SK-N-SH (cell line): ENCODE data around the gene PCSK6. TPM values are rescaled to one million over a fixed set of nuclear protein-coding genes. Genes with fewer than 3 reads are reported as not detected.
A peak's percentile ranks its signal among the peaks of the same experiment; 100 is the strongest.

ENCODE experiments used
- CTCF ChIA-PET: fragments of 300-600, 350-600 bp; formaldehyde crosslinking; extraction: SDS; loops from one replicate; lab custom pipeline; 2021; lab: Yijun Ruan, JAX
- POLR2A ChIA-PET: fragments of 350-600 bp; sonication (Branson Sonifier 250); formaldehyde crosslinking; extraction: SDS; loops from one replicate; lab custom pipeline; 2020; ENCODE audit warnings: antibody characterized with exemption, inconsistent platforms; lab: Yijun Ruan, JAX
- DNase-seq: peaks from one replicate; pipeline ENCODE4 v3.0.0; 2012
- H2AFZ ChIP-seq: fragments of 200-600 bp; sonication (generic); 2 replicates; pipeline ENCODE4 v1.8.1; 2016; ENCODE audit warnings: antibody characterized with exemption, mild to moderate bottlenecking, low read depth
- H3F3A ChIP-seq: fragments of 200-600 bp; sonication (generic); replicated peaks from 2 replicates; pipeline ENCODE3; 2016; ENCODE audit warnings: antibody characterized with exemption, mild to moderate bottlenecking; ENCODE audit not compliant: insufficient read depth
- H3K27ac ChIP-seq, 2 experiments: fragments of 200-500 bp in 1 of 2; fragments of 200-600 bp in 1 of 2; sonication (Bioruptor generic) in 1 of 2; sonication (generic), shearing (Covaris generic) in 1 of 2; 2 replicates each; pipeline versions ENCODE4 v1.5.1 to v1.6.1; 2014 to 2016; ENCODE audit warnings: low read depth in 2 of 2, inconsistent platforms in 1 of 2, low read length in 1 of 2, mild to moderate bottlenecking in 1 of 2, mixed read lengths in 1 of 2
- H3K27me3 ChIP-seq: fragments of 200-600 bp; sonication (generic), shearing (Covaris generic); 2 replicates; pipeline ENCODE4 v1.6.1; 2016; ENCODE audit warnings: mixed run types; ENCODE audit not compliant: insufficient read depth
- H3K36me3 ChIP-seq, 2 experiments: fragments of 200-500 bp in 1 of 2; fragments of 200-600 bp in 1 of 2; sonication (Bioruptor generic) in 1 of 2; sonication (generic) in 1 of 2; replicated peaks in 1 of 2; 2 replicates each; pipeline versions ENCODE3 to v1.5.1; 2014 to 2016; ENCODE audit warnings: low read length in 1 of 2, mild to moderate bottlenecking in 1 of 2; ENCODE audit not compliant: insufficient read depth in 2 of 2, control insufficient read depth in 1 of 2
- H3K4me1 ChIP-seq, 2 experiments: fragments of 200-500 bp in 1 of 2; fragments of 200-600 bp in 1 of 2; sonication (Bioruptor generic) in 1 of 2; sonication (generic), shearing (Covaris generic) in 1 of 2; 2 replicates each; pipeline versions ENCODE4 v1.5.1 to v1.6.1; 2014 to 2016; ENCODE audit warnings: low read depth in 1 of 2, low read length in 1 of 2, mixed run types in 1 of 2; ENCODE audit not compliant: insufficient read depth in 2 of 2, control insufficient read depth in 1 of 2
- H3K4me2 ChIP-seq: fragments of 200-600 bp; sonication (generic), shearing (Covaris generic); 2 replicates; pipeline ENCODE4 v1.6.1; 2017; ENCODE audit warnings: mixed run types
- H3K4me3 ChIP-seq, 2 experiments: fragments of 200-500 bp in 1 of 2; fragments of 200-600 bp in 1 of 2; sonication (Bioruptor generic) in 1 of 2; sonication (generic), shearing (Covaris generic) in 1 of 2; 2 replicates each; pipeline versions ENCODE4 v1.5.1 to v1.8.1; 2014 to 2016; ENCODE audit warnings: low read depth in 2 of 2, inconsistent platforms in 1 of 2, low read length in 1 of 2, mild to moderate bottlenecking in 1 of 2, mixed read lengths in 1 of 2, moderate library complexity in 1 of 2
- H3K79me2 ChIP-seq: fragments of 200-600 bp; sonication (generic); 2 replicates; pipeline ENCODE4 v1.8.1; 2017; ENCODE audit warnings: mild to moderate bottlenecking; ENCODE audit not compliant: insufficient read depth
- H3K9ac ChIP-seq: fragments of 200-600 bp; sonication (generic); 2 replicates; pipeline ENCODE4 v1.6.1; 2017; ENCODE audit warnings: mixed run types
- H3K9me2 ChIP-seq: fragments of 200-600 bp; sonication (generic); 2 replicates; pipeline ENCODE4 v1.6.1; 2017; ENCODE audit warnings: mixed run types
- H3K9me3 ChIP-seq: fragments of 200-600 bp; sonication (generic); 2 replicates; pipeline ENCODE4 v1.6.1; 2017; ENCODE audit warnings: mixed run types, mild to moderate bottlenecking, moderate library complexity
- H4K20me1 ChIP-seq: fragments of 200-600 bp; sonication (generic); 2 replicates; pipeline ENCODE4 v1.6.1; 2017; ENCODE audit warnings: mild to moderate bottlenecking, mixed run types; ENCODE audit not compliant: insufficient read depth
- ELF1 ChIP-seq: IDR thresholded peaks from 2 replicates; pipeline ENCODE4 v1.4.0; 2012
- EZH2phosphoT487 ChIP-seq: fragments of 200-600 bp; sonication (generic); IDR thresholded peaks from 2 replicates; pipeline ENCODE4 v1.6.1; 2017; ENCODE audit warnings: low read depth, mixed run types, mild to moderate bottlenecking, antibody characterized with exemption, moderate library complexity, borderline replicate concordance
- JUND ChIP-seq: IDR thresholded peaks from 2 replicates; pipeline ENCODE4 v1.4.0; 2012
- MAX ChIP-seq: IDR thresholded peaks from 2 replicates; pipeline ENCODE4 v1.4.0; 2012; ENCODE audit warnings: low read depth
- MXI1 ChIP-seq: IDR thresholded peaks from 2 replicates; pipeline ENCODE4 v1.6.1; 2012; ENCODE audit warnings: mild to moderate bottlenecking, low read depth, low read length, improper control_type of control experiment
- NFIC ChIP-seq: IDR thresholded peaks from 2 replicates; pipeline ENCODE4 v1.4.0; 2012; ENCODE audit warnings: borderline replicate concordance
- NRF1 ChIP-seq: IDR thresholded peaks from 2 replicates; pipeline ENCODE4 v1.6.1; 2012; ENCODE audit warnings: low read depth, mild to moderate bottlenecking, low read length
- RAD21 ChIP-seq: IDR thresholded peaks from 2 replicates; pipeline ENCODE4 v1.6.1; 2012; ENCODE audit warnings: mild to moderate bottlenecking, low read length
- RCOR1 ChIP-seq: fragments of 150-350 bp; IDR thresholded peaks from 2 replicates; pipeline ENCODE4 v1.6.1; 2017; ENCODE audit warnings: antibody characterized with exemption, low read length
- REST ChIP-seq: IDR thresholded peaks from 2 replicates; pipeline ENCODE4 v1.6.1; 2012; ENCODE audit warnings: mild to moderate bottlenecking, low read depth, low read length, moderate library complexity
- RXRA ChIP-seq: IDR thresholded peaks from 2 replicates; pipeline ENCODE4 v1.4.0; 2012; ENCODE audit warnings: low read depth, mild to moderate bottlenecking, borderline replicate concordance
- SIN3A ChIP-seq: IDR thresholded peaks from 2 replicates; pipeline ENCODE4 v1.6.1; 2012; ENCODE audit warnings: low read depth, mild to moderate bottlenecking, low read length, moderate library complexity, borderline replicate concordance
- SMC3 ChIP-seq: IDR thresholded peaks from 2 replicates; pipeline ENCODE4 v1.6.1; 2012; ENCODE audit warnings: low read depth, low read length, improper control_type of control experiment
- TAF1 ChIP-seq: IDR thresholded peaks from 2 replicates; pipeline ENCODE4 v1.6.1; 2012; ENCODE audit warnings: low read depth, mild to moderate bottlenecking, low read length, moderate library complexity, borderline replicate concordance
- TEAD4 ChIP-seq: IDR thresholded peaks from 2 replicates; pipeline ENCODE4 v1.4.0; 2012; ENCODE audit warnings: mild to moderate bottlenecking, borderline replicate concordance; ENCODE audit not compliant: insufficient read depth
- YY1 ChIP-seq: IDR thresholded peaks from 2 replicates; pipeline ENCODE4 v1.4.0; 2012; ENCODE audit warnings: low read depth, mild to moderate bottlenecking
- WGBS: methylation state at CpG from one replicate; pipeline ENCODE4 v1.1.6; 2017; ENCODE audit warnings: low lambda C conversion rate; 5-methylcytosine and 5-hydroxymethylcytosine counted together
- polyA plus RNA-seq, 3 experiments: library from polyadenylated mRNA; depleted of rRNA; stranded (reverse); fragments of >200 nt; gene quantifications; 2 replicates each; pipeline ENCODE4 v1.2.3, GENCODE V29; 2012
- TF ChIP-seq, protein P1 (sequence below): IDR thresholded peaks from 2 replicates; pipeline ENCODE4 v1.4.0; 2012; ENCODE audit warnings: low read depth, borderline replicate concordance
- TF ChIP-seq, protein P2 (sequence below): fragments of 200-600 bp; sonication (generic); IDR thresholded peaks from 2 replicates; pipeline ENCODE4 v1.6.1; 2017; ENCODE audit warnings: antibody characterized with exemption, mild to moderate bottlenecking, moderate library complexity
- TF ChIP-seq, protein P3 (sequence below): IDR thresholded peaks from 2 replicates; pipeline ENCODE4 v1.4.0; 2012; ENCODE audit warnings: low read depth, borderline replicate concordance

Gene PCSK6
- polyA plus RNA-seq, 1 of the 3 experiments (the other 2 are of a cell fraction), result 0.03 TPM

DNA sequence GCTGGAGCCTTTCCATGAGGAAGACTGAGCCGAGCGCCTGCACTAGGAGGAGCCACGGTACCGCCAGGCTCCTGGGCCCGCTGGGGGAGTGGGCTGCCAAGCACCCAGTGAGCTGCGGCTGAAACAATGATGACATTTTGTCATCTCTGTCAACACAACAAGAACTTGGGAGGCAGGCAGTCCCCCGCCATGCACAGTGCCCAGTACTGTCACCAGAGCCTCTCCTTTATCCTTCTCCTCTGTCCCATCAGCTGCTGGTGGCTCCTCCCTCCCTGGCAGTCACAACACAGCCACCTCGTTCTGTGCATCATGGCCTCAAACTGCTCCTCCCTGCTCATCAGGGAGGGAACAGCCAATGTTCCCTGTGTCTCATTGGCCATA is 34.0 kb upstream of the PCSK6 start:
- no peak overlapping the region for H3K9ac ChIP-seq
- no peak overlapping the region for H3K27ac ChIP-seq
- peak; percentile 9 for DNase-seq
- H3F3A ChIP-seq, result no peaks in the 10 kb centered on the region
- H2AFZ ChIP-seq, result no peak overlapping the region
- H3K9me3 ChIP-seq, result no peaks in the 10 kb centered on the region
- no peaks in the 10 kb centered on the region for H3K36me3 ChIP-seq
- ChIA-PET CTCF (interaction anchor here (0.9 to 1.1 kb wide), 2 partner anchors 10 to 31 kb away, joined by 3 read pairs; no protein-coding TSS in a partner anchor), POLR2A (no interaction called here)
- H4K20me1 ChIP-seq, result no peaks in the 10 kb centered on the region
- H3K9me2 ChIP-seq, result no peaks in the 10 kb centered on the region
- H3K4me3 ChIP-seq, result no peak overlapping the region
- peaks cover 0 to 2% of the 10 kb centered on the region in 2 experiments; a peak in 1 of 4 replicates for H3K4me1 ChIP-seq
- H3K27me3 ChIP-seq, result no peaks in the 10 kb centered on the region
- H3K4me2 ChIP-seq, result no peak overlapping the region
- WGBS, result 17% methylated on average over 2 of the region's 8 CpGs
- TF ChIP-seq NFIC (no peak), MAX (no peak), RXRA (no peak), SIN3A (no peak), YY1 (no peak), JUND (no peak), SMC3 (no peak), RCOR1 (no peak), REST (no peak), MXI1 (no peak), ELF1 (no peak), EZH2phosphoT487 (no peak), NRF1 (no peak), TAF1 (no peak), RAD21 (no peak), TEAD4 (no peak)
- TF ChIP-seq, protein P1, sequence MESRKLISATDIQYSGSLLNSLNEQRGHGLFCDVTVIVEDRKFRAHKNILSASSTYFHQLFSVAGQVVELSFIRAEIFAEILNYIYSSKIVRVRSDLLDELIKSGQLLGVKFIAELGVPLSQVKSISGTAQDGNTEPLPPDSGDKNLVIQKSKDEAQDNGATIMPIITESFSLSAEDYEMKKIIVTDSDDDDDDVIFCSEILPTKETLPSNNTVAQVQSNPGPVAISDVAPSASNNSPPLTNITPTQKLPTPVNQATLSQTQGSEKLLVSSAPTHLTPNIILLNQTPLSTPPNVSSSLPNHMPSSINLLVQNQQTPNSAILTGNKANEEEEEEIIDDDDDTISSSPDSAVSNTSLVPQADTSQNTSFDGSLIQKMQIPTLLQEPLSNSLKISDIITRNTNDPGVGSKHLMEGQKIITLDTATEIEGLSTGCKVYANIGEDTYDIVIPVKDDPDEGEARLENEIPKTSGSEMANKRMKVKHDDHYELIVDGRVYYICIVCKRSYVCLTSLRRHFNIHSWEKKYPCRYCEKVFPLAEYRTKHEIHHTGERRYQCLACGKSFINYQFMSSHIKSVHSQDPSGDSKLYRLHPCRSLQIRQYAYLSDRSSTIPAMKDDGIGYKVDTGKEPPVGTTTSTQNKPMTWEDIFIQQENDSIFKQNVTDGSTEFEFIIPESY, result no peak
- TF ChIP-seq, protein P2, sequence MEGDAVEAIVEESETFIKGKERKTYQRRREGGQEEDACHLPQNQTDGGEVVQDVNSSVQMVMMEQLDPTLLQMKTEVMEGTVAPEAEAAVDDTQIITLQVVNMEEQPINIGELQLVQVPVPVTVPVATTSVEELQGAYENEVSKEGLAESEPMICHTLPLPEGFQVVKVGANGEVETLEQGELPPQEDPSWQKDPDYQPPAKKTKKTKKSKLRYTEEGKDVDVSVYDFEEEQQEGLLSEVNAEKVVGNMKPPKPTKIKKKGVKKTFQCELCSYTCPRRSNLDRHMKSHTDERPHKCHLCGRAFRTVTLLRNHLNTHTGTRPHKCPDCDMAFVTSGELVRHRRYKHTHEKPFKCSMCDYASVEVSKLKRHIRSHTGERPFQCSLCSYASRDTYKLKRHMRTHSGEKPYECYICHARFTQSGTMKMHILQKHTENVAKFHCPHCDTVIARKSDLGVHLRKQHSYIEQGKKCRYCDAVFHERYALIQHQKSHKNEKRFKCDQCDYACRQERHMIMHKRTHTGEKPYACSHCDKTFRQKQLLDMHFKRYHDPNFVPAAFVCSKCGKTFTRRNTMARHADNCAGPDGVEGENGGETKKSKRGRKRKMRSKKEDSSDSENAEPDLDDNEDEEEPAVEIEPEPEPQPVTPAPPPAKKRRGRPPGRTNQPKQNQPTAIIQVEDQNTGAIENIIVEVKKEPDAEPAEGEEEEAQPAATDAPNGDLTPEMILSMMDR, result no peak
- TF ChIP-seq, protein P3, sequence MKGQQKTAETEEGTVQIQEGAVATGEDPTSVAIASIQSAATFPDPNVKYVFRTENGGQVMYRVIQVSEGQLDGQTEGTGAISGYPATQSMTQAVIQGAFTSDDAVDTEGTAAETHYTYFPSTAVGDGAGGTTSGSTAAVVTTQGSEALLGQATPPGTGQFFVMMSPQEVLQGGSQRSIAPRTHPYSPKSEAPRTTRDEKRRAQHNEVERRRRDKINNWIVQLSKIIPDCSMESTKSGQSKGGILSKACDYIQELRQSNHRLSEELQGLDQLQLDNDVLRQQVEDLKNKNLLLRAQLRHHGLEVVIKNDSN, result no peak
- no peaks in the 10 kb centered on the region for H3K79me2 ChIP-seq
